PC-9 (cell line): ENCODE data around the gene ZCCHC10.

Experiments
- CTCF ChIP-seq: fragments of 200-600 bp; sonication (generic); conservative IDR thresholded peaks from 2 replicates; pipeline ENCODE4 v1.6.1; 2017; ENCODE audit warnings: mixed run types, antibody characterized with exemption, mild to moderate bottlenecking, moderate library complexity
- EZH2 ChIP-seq: fragments of 200-600 bp; sonication (generic); IDR thresholded peaks from 2 replicates; pipeline ENCODE4 v1.8.0; 2017; ENCODE audit warnings: antibody characterized with exemption, low read depth

GRCh38 chr5:133056891-133057290 lies 30.5 kb upstream of the ZCCHC10 start:
- TF ChIP-seq CTCF: no peak
- TF ChIP-seq EZH2: no peak
